GM12873 (cell line): ENCODE data around the gene C17orf113.

ENCODE experiments used
- CTCF ChIP-seq: IDR thresholded peaks from 2 replicates; pipeline ENCODE4 v1.5.1; 2012; ENCODE audit warnings: low read depth, mild to moderate bottlenecking, moderate library complexity, low read length, control low read depth; ENCODE audit not compliant: insufficient read depth; ENCODE audit errors: missing control alignments

Gene C17orf113

GRCh38 chr17:42002175-42002791 lies 48.1 kb downstream of the C17orf113 start:
- no peak for TF ChIP-seq CTCF

- TF ChIP-seq CTCF: no peak
Observed at GRCh38 chr17:42001729-42002128, 48.7 kb downstream of the C17orf113 start.

- TF ChIP-seq CTCF: no peak
Observed at GRCh38 chr17:42000413-42001133, 49.8 kb downstream of the C17orf113 start.

GRCh38 chr17:41998497-41998896 lies 51.9 kb downstream of the C17orf113 start:
- TF ChIP-seq CTCF: no peak

GRCh38 chr17:41996855-41997164 lies 53.6 kb downstream of the C17orf113 start:
- TF ChIP-seq CTCF: no peak

- no peak for TF ChIP-seq CTCF
Observed at GRCh38 chr17:41992576-41992975, 57.8 kb downstream of the C17orf113 start.

- no peak for TF ChIP-seq CTCF
Observed at GRCh38 chr17:41989702-41990419, 60.5 kb downstream of the C17orf113 start.
